Stimulated activated CD8-positive, alpha-beta memory T cell treated with anti-CD3 and anti-CD28 coated beads, Interleukin-7, amount 100 ng/mL, for 4 hours (primary cell): ENCODE data around the gene UNC5C.

Source experiments
- DNase-seq, 2 donors: peaks; one replicate each; pipeline ENCODE4 v3.0.0-alpha.2; 2020; ENCODE audit warnings: low read depth in 2 of 2

The UNC5C gene

DNA sequence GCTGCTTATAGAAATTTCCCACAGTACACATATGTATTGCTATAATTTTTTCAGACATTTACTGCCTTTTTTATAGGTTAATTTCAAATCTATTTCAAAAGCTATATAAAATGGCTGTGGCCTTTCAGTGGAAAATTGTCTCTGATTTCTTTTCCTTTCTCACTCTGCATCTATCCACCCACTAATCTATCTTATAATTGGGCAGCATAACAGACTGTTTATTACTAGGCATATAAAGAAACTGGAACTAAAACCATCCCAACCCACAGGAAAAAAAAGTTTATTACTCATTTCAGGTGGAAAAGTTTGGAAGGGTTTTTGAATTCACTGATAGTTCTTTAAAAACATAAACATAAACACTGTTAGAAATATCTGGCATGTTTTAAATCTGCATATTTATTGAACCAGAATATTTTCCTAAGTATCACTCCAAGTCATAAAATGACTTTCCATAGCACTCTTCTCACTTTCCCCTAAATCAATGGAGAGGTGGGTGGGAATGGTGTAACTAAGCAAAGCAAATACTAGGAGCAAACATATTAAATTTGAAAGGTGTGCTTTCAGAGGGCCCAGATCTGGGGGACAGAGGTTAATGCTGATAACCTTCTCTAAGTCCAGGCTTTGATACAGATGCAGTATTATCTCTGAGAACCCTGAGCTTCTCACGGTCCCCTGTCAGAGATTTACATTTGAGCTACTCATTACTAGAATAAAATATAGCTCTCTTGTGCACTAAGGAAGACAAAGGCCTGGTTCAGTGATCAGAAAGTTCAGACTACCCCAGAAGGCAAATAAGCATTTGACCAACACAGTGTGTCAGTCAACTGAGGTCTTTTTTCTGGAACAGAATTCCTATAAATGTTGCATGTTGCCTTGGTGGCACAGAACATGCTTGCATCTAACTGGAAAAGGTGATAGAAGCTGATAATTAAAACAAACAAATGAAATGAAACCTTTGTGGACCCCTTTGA lies 328.3 kb downstream of the UNC5C start:
- no peak for DNase-seq

DNA sequence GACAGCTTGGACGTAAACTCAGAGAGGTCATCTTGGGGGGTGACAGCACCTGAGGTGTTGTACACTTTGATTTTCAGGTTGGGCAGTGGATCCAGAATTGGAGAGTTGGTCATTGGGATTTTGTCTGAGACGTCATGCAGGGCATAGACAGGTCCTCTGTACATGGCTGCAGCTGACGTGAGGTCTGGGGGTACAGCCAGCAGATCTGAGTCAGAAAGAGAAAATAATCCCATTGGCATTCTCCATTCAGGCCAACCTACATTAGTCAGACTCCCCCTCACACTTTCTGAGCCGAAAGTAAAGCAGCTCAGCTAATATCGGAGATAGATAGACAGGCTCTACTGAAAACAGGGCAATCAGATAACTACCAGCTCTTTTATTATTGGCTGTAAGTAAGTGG lies 329.7 kb downstream of the UNC5C start:
- no peak for DNase-seq

DNA sequence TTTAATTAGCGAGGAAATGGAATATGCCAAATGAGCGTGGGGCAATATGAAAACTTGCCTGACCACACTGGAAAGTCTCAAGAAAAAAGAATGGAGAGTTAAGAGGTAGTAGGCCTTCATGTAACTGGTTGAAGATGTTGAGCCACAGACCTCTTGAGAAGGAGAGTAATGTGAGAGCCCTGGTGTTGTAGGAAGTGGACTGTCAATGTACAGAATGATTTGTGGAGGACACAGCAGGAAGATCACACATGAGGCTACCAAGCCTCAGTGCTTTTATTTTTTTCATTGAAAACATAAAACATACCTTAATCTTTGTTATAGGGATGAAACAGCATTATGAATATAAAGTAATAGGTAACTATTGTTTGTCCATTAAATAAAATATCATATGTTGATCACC lies 331.6 kb downstream of the UNC5C start:
- no peak for DNase-seq

DNA sequence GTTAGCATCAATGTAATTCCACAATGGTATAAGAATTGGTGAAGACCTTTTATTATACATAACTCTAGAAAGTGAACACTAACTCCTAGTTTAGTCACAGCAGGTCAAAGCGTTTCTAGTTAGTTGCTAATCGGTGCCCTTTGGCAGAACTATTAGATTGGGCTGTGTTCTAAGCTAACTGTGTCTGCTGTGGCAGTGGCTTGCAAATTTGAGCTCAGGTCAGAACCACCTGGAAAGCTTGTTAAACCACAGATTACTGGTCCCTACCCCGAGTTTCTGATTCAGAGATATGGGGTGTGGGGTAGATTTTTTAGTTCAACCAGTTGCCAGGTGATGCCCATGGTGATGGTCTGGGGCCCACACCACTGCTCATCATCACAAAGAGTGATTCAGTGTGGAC lies 332.1 kb downstream of the UNC5C start:
- DNase-seq, result no peak

DNA sequence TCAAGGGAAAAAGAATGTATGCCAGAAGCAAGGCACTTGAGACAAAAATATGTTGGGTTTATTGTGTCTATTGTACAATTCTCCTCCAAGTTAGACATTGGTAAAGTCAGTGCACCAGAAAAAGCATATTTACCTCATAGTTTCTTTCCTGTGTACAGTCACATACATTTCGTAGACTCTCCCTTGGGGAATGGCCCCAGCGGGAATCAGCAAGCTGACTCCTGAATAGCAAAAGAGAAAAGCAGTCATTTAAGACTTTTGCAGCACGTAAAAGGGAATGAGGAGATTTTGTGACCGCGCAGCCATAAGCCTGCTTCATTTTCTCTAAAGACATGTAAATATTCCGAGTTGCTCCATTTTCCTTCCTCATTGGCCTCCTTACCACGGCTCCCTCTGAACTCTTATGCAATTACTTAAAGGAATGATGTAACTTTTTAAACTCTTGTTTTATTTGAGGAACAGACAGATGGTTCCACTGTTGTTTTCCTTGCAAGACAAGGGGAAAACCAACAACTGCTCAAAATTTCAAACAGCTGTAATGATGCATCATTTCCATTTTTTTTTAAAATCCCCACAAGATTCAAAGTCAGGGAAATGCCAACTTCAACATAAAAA lies 332.7 kb downstream of the UNC5C start:
- DNase-seq, result no peak

DNA sequence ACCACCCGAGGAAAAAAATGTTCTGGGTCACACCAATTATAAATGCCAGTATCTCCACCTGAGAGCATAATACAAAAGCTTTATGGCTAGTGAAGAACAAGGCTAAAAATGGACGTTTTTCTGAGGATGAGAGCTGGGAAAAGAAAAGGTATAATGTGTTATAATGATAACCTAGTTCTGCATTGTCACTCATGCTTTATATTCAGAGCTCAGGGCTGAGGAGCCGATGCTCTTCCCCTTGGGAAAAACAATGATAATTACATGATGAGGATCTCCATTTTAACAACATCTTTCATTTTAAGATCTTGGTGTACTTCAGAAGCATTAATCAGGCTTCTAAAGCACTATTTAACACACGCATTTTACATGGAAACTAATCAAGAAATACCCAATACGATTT lies 333.7 kb downstream of the UNC5C start:
- no peak for DNase-seq

DNA sequence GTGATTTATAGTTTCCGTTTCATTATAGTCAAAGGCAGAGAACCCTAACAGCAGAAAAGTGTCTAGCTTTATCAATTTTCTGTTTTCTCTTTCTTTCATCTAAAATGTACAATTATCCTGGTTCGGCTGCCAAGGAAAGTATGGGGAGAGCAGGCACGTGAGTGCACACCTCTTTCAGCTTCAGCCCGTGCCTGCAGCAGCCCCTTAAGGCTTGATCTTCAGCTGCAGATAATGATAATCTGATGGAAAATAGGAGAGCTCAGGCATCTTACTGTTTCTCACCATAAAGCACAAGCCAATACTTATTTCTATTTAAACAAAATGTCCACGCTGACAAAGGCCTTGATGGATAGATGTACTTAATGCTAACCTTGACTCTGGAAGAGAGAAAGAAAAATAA lies 334.4 kb downstream of the UNC5C start:
- no peak for DNase-seq

DNA sequence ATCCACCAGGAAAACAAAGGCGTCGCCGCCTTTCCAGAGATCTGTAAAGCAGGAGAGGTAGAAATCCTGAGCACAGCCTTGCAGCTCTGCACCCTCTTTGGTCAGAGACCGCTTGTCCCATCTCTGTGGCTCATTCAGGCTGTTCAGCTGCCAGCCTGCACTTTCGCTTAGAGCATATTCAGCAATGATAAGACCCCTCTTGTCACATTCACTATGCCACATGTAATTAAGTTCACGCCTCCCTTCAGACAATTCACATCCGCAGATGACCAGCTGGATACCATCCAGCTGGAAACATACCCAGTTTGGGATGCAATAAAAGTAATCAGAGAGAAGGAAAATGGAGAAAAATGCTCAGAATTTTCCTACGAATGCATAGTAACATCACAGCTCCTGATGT lies 335.4 kb downstream of the UNC5C start:
- DNase-seq, result no peak

DNA sequence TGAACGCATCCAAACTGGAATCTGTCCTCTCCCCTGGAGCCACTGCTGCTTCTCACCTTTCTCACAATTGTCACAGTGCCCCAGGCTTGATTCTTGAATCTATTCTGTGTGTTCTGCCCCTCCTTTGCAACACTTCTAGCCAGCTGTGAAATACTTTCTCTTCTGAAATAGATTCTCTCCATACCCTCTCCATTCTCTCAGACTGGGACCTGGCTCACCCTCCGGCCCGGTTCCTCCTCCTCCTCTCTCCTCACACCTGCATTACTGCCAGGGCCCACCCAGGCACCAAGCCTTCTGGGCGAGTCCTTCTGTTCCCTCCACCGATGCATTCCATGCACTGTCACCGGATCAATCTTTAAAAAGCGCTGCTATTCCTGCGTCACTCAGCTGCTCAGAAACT lies 336.1 kb downstream of the UNC5C start:
- no peak for DNase-seq

DNA sequence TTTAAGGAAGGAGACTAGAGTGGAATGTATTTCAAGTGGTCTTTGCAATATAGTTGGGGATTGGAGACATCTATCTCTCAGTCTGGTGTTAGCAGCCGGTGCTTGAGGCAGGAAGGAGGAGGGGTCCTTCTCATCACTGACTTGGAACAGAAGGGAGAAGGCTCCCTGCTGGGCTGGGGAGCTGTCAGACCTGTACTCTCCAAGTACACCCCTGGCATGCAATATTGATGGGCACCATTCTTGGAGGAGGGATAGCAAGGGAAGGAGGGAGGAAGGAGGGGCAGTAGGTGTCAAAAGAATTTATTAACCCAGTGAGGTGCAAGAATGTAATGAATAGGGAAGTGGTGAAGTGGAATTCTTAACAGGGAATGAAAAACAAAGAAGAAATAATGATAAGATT lies 338.8 kb downstream of the UNC5C start:
- no peak for DNase-seq

DNA sequence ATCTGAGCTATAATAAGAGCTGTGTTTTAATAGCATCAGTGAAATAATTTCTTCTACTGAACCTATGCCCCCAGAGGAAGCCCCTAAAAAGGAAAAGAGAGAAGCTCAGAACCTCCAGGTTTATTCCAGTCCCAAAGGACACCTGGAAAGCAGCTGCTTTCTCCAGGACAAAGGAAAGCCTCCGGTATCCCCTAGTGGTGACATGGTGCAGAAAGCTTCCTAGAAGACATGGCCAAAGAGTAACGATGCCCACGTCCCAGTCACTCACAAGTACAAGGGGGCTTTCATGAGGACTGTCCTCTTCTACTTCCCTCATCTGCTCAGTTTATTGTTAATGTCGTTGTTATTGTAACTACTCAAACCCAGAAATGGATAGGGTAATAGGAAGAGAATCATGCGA lies 343.9 kb downstream of the UNC5C start:
- DNase-seq, result no peak

DNA sequence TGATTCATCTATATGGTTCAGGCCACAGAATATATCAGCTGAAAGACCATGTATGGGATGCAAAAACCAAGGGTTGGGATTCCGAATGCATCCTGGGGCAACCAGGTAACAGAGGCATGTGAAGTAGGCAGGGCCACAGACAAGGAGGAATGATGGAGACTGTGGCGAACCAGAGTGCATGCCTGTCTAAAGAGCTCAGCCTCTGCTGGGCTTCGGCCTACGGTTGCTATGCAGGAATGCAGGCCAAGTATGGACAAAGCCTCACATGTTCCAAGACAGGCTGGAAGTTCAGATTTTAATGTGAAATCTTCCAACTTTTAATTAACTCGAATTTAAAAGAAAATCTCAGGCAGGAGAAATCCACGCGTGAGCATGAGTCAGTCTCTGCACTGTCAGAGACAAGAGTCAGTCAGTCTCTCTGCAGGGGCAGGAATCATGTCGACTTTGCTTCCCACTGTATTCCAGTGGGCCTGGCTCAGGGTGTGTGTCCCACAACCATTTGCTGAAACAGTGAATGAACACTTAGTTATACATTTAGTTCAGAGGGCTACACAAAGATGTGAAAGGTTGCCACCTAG lies 344.4 kb downstream of the UNC5C start:
- DNase-seq, result no peak

DNA sequence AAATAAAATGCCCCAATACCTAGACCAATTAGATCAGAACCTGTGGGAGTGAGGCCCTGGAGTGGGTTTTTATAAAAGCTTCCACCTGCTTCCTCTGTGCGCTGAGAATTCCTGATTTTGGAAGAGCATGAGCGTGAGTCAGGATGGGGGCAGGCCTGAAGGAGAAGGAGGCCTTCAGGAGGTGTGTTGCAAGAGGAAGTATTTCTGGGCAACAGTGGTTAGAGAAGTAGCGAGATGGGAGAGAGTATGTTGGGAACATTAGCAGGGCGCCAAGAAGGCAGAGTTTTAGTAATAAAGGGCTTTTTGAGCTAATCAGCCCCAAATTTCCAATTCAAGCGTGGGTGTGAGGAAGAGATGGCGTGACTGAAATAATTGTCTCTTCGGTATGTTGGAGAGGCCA lies 349.8 kb downstream of the UNC5C start:
- no peak for DNase-seq

DNA sequence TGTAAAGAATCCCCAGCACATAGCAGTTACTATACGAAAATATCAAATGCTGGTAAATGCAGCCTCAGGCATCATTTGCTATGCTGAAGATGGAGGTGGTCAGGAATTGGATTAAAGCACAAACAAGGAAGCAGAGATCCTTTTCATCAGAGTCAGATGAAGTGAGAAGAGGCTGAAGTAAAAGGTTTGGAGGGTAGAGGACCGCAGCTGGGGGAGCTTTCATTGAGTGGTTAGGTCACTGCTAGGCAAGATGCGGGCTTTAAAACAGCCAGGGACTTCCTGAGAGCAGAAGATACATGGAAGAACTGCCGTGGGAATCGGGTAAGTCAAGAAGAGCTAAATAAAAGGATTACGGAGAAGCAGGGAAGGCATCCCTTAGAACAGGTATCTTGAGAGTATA lies 351.4 kb downstream of the UNC5C start:
- no peak for DNase-seq

DNA sequence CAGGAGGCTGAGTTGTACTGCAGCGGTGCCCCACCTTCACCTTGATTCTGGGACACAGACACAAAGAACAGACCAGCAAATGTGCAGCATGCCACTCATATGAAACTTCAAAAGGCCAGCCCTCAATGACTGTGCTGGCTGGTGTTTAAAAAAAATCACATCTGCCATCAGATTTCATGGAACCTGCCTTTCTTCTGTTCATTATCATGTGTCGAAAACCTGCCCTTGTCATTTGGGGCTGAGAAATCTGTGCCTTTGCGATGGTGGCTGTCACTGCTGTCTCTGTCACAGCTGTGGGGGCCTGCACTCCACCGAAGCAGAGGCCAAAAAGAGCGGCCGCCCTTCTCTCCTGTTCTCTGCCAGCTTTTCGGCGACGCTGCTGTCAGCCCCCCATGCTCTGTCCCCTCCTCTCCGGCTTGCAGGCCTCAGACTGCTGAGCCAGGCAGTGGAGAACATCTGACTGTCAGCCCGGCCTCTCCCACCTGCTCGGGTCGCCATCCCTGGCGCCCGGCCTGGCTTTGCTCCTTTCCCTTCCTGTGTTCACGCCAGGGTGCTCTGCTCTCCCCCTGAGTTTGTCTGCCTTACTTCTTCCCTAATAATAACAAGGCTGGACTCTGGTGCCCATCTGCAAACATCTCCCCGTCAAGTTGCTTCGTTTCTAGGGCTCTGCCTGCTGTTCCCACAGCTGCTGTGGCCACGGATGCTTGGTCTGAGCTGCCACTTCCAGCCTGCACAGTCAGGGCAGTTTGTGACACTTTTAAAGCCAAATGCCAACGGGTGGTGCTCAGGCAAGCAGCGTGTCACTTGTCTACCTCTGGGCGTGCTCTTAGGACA lies 355.2 kb downstream of the UNC5C start:
- DNase-seq, result no peak

DNA sequence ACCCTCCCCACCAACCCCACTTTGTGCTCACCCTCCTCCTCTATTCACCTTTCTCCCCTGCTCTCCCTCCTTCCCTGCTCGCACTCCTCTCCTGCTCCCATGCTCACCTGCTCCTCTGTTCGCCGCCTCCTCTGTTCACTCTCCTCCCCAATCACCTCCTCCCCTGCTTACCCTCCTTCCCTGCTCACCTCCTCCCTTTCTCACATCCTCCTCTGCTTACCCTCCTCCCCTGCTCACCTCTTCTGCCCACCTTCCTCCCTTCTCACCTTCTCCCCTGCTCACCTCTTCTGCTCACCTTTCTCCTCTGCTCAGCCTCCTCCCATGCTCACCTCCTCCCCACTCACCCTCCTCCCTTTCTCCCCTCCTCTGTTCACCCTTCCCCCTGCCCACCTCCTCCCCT lies 357.2 kb downstream of the UNC5C start:
- no peak for DNase-seq

DNA sequence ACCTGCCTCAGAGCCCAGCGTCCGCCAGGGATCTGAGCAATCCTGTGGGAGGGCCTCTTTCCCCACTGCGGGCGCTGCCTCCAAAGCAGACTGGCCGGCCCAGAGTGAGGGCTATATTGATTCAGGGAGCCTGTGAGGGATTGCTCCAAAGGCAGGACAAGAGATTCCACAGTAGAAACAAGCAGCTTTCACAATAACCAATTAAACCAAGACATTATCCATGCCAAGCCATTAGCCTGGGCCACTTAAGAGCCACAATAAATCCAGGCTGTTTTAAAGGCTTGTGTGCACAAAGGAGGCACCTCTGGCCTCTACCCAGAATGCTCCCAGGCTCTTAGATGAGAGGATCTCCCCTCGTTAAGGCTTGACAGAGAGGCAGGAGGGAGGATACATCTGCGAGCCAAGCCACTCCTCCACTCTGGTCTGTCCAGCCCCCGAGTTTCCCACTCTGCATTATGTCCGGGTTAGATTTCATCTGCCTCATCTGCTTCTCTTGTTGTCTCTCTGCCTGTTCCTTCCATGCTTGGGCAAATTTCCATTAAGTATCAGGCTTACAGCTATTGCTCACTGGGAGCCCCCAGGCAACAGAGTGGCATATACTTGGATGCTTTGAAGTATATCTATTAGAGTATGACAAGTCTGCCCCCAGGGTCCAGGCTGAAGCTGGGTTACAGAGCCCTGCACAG lies 357.9 kb downstream of the UNC5C start:
- no peak for DNase-seq

DNA sequence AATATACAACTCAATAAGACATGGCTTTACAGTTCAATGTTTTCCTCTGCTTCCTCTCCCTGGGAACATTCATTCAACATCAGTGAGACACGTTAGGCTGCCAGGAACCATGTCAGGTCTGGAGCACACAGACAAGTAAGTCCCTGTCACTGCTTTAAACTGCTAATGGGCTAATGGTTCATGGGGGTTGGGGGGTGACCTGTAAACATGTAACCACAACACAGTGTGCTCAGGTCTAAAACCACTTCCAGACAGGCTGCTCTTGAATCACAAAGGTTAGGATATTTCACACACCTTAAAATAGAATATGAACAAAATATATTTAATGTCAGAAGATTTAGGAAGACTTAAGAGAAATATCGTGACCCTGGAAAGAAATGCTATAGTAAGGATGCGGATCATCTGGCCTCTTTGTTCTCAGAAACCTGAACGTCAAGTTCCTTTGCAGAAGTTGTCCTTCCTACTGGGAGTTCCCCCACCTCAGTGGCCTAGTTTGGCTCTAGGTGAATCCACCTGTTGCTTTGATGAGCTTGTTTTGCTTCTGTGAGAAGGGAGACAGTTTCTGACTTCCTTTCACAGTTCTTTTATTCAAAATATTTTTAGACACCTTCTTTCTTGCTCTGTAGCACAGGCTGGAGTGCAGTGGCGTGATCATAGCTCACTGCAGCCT lies 359.9 kb downstream of the UNC5C start:
- DNase-seq, result no peak

DNA sequence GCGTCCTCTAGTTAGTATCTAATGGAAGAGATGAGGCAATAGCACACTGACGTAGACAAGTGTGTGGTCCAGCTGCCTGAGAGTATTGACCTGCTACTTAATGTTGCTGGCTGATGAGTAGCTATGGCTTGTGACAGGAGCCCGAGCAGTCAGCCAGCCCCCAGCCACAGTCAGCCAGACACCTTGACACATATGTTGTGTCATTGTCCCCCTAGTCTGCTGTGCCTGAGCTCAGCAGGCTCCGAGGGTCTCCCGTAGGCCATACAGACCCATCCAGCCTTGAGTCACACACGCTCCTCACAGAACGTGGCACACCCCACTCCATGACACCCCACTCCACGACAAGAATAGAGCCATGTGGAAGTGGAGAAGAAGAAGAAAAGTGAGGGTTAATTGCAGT lies 362.1 kb downstream of the UNC5C start:
- DNase-seq, result no peak

DNA sequence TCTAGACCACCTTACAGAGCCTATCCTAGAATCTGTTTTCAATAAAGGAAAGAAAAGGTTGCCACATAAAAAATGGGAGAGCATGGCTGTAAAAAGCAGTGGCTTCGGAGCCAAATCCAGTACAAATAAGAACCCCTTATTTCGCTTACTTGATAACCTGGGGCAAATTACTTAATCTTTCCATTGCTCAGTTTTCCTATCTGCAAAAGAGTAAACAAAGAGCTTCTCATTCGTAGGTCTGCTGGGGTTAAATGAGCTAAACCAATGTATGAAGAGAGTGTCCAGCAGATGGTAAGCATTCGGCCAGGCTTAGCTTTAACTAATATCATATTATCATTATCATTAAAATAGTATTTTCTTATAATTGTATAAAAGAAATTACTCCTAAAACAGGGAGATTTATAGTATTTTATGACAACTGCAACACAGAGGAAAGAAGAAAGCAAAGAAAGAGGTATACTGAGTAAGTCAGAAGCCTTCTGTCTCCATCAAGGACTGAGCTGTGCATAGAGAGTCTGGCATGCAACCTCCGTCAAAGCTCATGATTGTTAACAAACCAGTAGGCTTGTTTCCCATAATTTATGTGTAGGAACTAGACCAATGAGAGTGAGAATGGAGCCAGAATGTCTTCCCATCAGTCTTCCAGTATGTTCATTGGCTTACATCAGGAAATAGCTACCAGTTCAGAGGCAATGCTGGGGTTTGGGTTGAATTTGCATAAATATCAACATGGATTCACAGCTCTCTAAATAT lies 364.9 kb downstream of the UNC5C start:
- DNase-seq, result no peak
